ENCODE data around the gene SIL1.

Gene SIL1

GRCh38 chr5:138903130-138903775, 294.9 kb downstream of the SIL1 start:
- no peak for DNase-seq

- DNase-seq, result no peak
Measured at GRCh38 chr5:138901716-138902115, 296.5 kb downstream of the SIL1 start.

GRCh38 chr5:138900281-138900965, 297.7 kb downstream of the SIL1 start:
- DNase-seq, result peak; percentile 22 to 32

GRCh38 chr5:138898742-138899141, 299.4 kb downstream of the SIL1 start:
- no peak for DNase-seq

- DNase-seq, result no peak
Measured at GRCh38 chr5:138898299-138898698, 299.9 kb downstream of the SIL1 start.
